ENCODE results near the gene ZCCHC18.

Gene ZCCHC18

DNA sequence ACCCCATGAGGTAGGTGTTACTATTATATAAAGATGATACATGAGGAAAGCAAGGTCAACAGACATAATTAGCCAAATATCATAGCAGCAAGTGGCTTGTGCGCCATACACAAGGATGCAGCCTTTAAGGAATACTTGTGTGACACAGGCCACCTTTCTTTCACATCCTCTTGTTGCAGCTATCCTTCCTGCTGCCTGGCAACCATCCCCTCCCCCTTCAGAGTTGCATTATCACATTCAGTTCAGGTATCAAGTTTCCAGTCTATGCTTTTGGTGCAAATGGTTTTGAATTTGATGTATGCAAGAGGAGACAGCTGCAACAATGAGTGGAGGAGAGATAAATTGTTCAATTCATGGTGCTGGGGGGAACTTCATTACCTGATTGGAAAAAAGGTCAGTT, 6.4 kb downstream of the ZCCHC18 start:
- no peak overlapping the region for H3K9ac ChIP-seq

GRCh38 chrX:104122829-104123228, 10.5 kb downstream of the ZCCHC18 start:
- no peaks in the 10 kb centered on the region for H3K4me1 ChIP-seq
- H3K9ac ChIP-seq: no peak overlapping the region
- H3K36me3 ChIP-seq (ENCODE audit: control insufficient read depth, insufficient read depth, low read length): no peaks in the 10 kb centered on the region
- no peak overlapping the region for H2AFZ ChIP-seq
- no peaks in the 10 kb centered on the region for H3K9me3 ChIP-seq (ENCODE audit: control insufficient read depth, low read length)
- no peak overlapping the region for H3K27ac ChIP-seq
- H3K79me2 ChIP-seq: no peaks in the 10 kb centered on the region
- no peaks in the 10 kb centered on the region for H3K27me3 ChIP-seq (ENCODE audit: control insufficient read depth, insufficient read depth, low read length)
- no peak overlapping the region for H3K4me2 ChIP-seq (ENCODE audit: low read length)
- H3K4me3 ChIP-seq (ENCODE audit: low read depth, low read length): no peak overlapping the region
- TF ChIP-seq, protein P1, sequence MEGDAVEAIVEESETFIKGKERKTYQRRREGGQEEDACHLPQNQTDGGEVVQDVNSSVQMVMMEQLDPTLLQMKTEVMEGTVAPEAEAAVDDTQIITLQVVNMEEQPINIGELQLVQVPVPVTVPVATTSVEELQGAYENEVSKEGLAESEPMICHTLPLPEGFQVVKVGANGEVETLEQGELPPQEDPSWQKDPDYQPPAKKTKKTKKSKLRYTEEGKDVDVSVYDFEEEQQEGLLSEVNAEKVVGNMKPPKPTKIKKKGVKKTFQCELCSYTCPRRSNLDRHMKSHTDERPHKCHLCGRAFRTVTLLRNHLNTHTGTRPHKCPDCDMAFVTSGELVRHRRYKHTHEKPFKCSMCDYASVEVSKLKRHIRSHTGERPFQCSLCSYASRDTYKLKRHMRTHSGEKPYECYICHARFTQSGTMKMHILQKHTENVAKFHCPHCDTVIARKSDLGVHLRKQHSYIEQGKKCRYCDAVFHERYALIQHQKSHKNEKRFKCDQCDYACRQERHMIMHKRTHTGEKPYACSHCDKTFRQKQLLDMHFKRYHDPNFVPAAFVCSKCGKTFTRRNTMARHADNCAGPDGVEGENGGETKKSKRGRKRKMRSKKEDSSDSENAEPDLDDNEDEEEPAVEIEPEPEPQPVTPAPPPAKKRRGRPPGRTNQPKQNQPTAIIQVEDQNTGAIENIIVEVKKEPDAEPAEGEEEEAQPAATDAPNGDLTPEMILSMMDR (IDR thresholded peaks at IDR 0.05): no peak

More for the DNA sequence above, 6.4 kb downstream of the ZCCHC18 start:
- Histone ChIP-seq H2AFZ (no peak overlapping the region), H3K4me2 (ENCODE audit: low read length) (no peak overlapping the region), H3K9me3 (ENCODE audit: control insufficient read depth, low read length) (no peaks in the 10 kb centered on the region), H3K36me3 (ENCODE audit: control insufficient read depth, insufficient read depth, low read length) (no peaks in the 10 kb centered on the region), H3K4me3 (ENCODE audit: low read depth, low read length) (no peak overlapping the region), H3K79me2 (no peaks in the 10 kb centered on the region), H3K27ac (no peak overlapping the region), H3K4me1 (no peaks in the 10 kb centered on the region), H3K27me3 (ENCODE audit: control insufficient read depth, insufficient read depth, low read length) (no peaks in the 10 kb centered on the region)
- TF ChIP-seq, protein P1 (IDR thresholded peaks at IDR 0.05): no peak

DNA sequence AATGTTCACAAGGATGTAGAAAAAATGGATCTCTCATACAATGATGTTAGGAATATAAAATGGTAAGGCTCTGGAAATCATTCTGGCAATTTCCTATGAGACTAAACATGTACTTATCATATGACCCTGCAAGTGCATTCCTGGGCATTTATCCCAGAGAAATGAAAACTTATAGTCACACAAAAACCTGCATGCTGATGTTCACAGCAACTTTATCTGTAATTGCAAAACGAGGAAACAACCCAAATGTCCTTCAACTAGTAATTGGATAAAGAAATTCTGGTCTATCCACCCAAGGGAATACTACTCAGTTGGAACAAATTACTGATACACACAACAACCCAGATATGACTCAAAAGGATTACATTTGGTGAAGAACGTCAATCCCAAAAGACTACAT, 14.5 kb downstream of the ZCCHC18 start:
- Histone ChIP-seq H3K79me2 (no peaks in the 10 kb centered on the region), H3K9me3 (ENCODE audit: control insufficient read depth, low read length) (no peaks in the 10 kb centered on the region), H3K27ac (no peak overlapping the region), H3K4me2 (ENCODE audit: low read length) (no peak overlapping the region), H3K27me3 (ENCODE audit: control insufficient read depth, insufficient read depth, low read length) (no peaks in the 10 kb centered on the region), H3K36me3 (ENCODE audit: control insufficient read depth, insufficient read depth, low read length) (no peaks in the 10 kb centered on the region), H3K4me1 (no peaks in the 10 kb centered on the region), H2AFZ (no peak overlapping the region), H3K4me3 (ENCODE audit: low read depth, low read length) (no peak overlapping the region), H3K9ac (no peak overlapping the region)
- TF ChIP-seq, protein P1 (IDR thresholded peaks at IDR 0.05): no peak

DNA sequence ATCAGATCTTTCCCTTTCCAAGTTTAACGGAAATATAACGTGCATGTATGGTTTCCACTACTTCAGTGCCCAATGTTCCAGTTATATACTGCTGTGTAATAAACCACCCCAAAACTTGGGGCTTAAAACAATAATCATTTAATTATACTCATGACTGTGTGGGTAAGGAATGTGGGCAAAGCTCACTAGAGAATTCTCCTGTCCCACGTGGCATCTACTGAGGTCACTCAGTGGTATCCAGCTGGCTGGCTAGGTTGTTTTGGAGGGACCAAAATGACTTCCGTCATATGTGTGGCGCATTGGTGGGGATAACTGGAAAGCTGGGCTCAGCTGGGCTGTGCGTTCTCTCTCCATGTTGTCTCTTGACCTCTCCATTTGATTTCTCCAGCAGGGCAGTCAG, 18.5 kb downstream of the ZCCHC18 start:
- Histone ChIP-seq H3K9ac (no peak overlapping the region), H3K27ac (no peak overlapping the region), H3K36me3 (ENCODE audit: control insufficient read depth, insufficient read depth, low read length) (no peaks in the 10 kb centered on the region), H3K79me2 (peaks cover 4% of the 10 kb centered on the region), H3K4me2 (ENCODE audit: low read length) (no peak overlapping the region), H3K4me3 (ENCODE audit: low read depth, low read length) (no peak overlapping the region), H3K27me3 (ENCODE audit: control insufficient read depth, insufficient read depth, low read length) (no peaks in the 10 kb centered on the region), H3K9me3 (ENCODE audit: control insufficient read depth, low read length) (no peaks in the 10 kb centered on the region), H2AFZ (no peak overlapping the region), H3K4me1 (no peaks in the 10 kb centered on the region)
- TF ChIP-seq, protein P1 (IDR thresholded peaks at IDR 0.05): no peak

- Histone ChIP-seq H3K4me3 (ENCODE audit: low read depth, low read length) (no peak overlapping the region), H2AFZ (no peak overlapping the region), H3K4me1 (no peaks in the 10 kb centered on the region), H3K36me3 (ENCODE audit: control insufficient read depth, insufficient read depth, low read length) (no peaks in the 10 kb centered on the region), H3K27me3 (ENCODE audit: control insufficient read depth, insufficient read depth, low read length) (no peaks in the 10 kb centered on the region), H3K4me2 (ENCODE audit: low read length) (no peak overlapping the region), H3K9me3 (ENCODE audit: control insufficient read depth, low read length) (no peaks in the 10 kb centered on the region), H3K27ac (no peak overlapping the region), H3K9ac (no peak overlapping the region), H3K79me2 (peaks cover 4% of the 10 kb centered on the region)
- TF ChIP-seq, protein P1 (IDR thresholded peaks at IDR 0.05): no peak
Measured at GRCh38 chrX:104134583-104135261, 22.4 kb downstream of the ZCCHC18 start.
